Measurements from ENCODE around the gene MTPN.

- TF ChIP-seq CTCF (IDR thresholded peaks at IDR 0.05) = no peak
- no peak for TF ChIP-seq POLR2AphosphoS5 (IDR thresholded peaks at IDR 0.05)
- TF ChIP-seq POLR2A (IDR thresholded peaks at IDR 0.05) = no peak
Measured at GRCh38 chr7:135925210-135925609, 51.9 kb downstream of the MTPN start.
